HG03108 (cell line): ENCODE data around the gene ZYG11A.

Experiments used
- ATAC-seq: cut with Tn5 transposase; IDR thresholded peaks from one replicate; pipeline ENCODE4 v1.9.1; 2021; ENCODE audit warnings: moderate library complexity; ENCODE audit not compliant: unreplicated experiment

Gene ZYG11A

GRCh38 chr1:52876843-52877242, 34.3 kb downstream of the ZYG11A start:
- no peak for ATAC-seq

- no peak for ATAC-seq
These were observed 35.0 kb downstream of the ZYG11A start for GRCh38 chr1:52877554-52877953.

- ATAC-seq: no peak
These were observed 37.6 kb downstream of the ZYG11A start for GRCh38 chr1:52880206-52880605.

- ATAC-seq: no peak
These were observed 44.9 kb downstream of the ZYG11A start for GRCh38 chr1:52887483-52887882.

GRCh38 chr1:52892424-52893215, 50.1 kb downstream of the ZYG11A start:
- no peak for ATAC-seq

- ATAC-seq: no peak
These were observed 56.9 kb downstream of the ZYG11A start for GRCh38 chr1:52899445-52899894.

GRCh38 chr1:52900402-52900801, 57.8 kb downstream of the ZYG11A start:
- no peak for ATAC-seq

- ATAC-seq: no peak
These were observed 58.8 kb downstream of the ZYG11A start for GRCh38 chr1:52901384-52901783.

GRCh38 chr1:52904208-52904926, 61.8 kb downstream of the ZYG11A start:
- ATAC-seq: no peak

- no peak for ATAC-seq
These were observed 62.6 kb downstream of the ZYG11A start for GRCh38 chr1:52904927-52905698.

GRCh38 chr1:52906135-52906603, 63.6 kb downstream of the ZYG11A start:
- no peak for ATAC-seq

- ATAC-seq: no peak
These were observed 64.7 kb downstream of the ZYG11A start for GRCh38 chr1:52907068-52907811.

GRCh38 chr1:52907812-52908153, 65.2 kb downstream of the ZYG11A start:
- no peak for ATAC-seq

- ATAC-seq: no peak
These were observed 69.0 kb downstream of the ZYG11A start for GRCh38 chr1:52911541-52911940.

- ATAC-seq: no peak
These were observed 70.5 kb downstream of the ZYG11A start for GRCh38 chr1:52913014-52913413.

GRCh38 chr1:52913537-52913936, 71.0 kb downstream of the ZYG11A start:
- ATAC-seq: no peak

- ATAC-seq: no peak
These were observed 71.9 kb downstream of the ZYG11A start for GRCh38 chr1:52914463-52914862.

GRCh38 chr1:52915211-52915854, 72.8 kb downstream of the ZYG11A start:
- ATAC-seq: no peak

GRCh38 chr1:52915855-52916220, 73.3 kb downstream of the ZYG11A start:
- ATAC-seq: no peak

GRCh38 chr1:52916241-52916975, 73.8 kb downstream of the ZYG11A start:
- ATAC-seq: no peak
